ENCODE results near the gene CAMTA1.

GRCh38 chr1:7107109-7107830 is 322.0 kb downstream of the CAMTA1 start:
- TF ChIP-seq, protein P1, sequence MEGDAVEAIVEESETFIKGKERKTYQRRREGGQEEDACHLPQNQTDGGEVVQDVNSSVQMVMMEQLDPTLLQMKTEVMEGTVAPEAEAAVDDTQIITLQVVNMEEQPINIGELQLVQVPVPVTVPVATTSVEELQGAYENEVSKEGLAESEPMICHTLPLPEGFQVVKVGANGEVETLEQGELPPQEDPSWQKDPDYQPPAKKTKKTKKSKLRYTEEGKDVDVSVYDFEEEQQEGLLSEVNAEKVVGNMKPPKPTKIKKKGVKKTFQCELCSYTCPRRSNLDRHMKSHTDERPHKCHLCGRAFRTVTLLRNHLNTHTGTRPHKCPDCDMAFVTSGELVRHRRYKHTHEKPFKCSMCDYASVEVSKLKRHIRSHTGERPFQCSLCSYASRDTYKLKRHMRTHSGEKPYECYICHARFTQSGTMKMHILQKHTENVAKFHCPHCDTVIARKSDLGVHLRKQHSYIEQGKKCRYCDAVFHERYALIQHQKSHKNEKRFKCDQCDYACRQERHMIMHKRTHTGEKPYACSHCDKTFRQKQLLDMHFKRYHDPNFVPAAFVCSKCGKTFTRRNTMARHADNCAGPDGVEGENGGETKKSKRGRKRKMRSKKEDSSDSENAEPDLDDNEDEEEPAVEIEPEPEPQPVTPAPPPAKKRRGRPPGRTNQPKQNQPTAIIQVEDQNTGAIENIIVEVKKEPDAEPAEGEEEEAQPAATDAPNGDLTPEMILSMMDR (IDR thresholded peaks at IDR 0.05): no peak
- TF ChIP-seq POLR2AphosphoS5 (IDR thresholded peaks at IDR 0.05; ENCODE audit: low read depth, low read length): no peak
- TF ChIP-seq, protein P2, sequence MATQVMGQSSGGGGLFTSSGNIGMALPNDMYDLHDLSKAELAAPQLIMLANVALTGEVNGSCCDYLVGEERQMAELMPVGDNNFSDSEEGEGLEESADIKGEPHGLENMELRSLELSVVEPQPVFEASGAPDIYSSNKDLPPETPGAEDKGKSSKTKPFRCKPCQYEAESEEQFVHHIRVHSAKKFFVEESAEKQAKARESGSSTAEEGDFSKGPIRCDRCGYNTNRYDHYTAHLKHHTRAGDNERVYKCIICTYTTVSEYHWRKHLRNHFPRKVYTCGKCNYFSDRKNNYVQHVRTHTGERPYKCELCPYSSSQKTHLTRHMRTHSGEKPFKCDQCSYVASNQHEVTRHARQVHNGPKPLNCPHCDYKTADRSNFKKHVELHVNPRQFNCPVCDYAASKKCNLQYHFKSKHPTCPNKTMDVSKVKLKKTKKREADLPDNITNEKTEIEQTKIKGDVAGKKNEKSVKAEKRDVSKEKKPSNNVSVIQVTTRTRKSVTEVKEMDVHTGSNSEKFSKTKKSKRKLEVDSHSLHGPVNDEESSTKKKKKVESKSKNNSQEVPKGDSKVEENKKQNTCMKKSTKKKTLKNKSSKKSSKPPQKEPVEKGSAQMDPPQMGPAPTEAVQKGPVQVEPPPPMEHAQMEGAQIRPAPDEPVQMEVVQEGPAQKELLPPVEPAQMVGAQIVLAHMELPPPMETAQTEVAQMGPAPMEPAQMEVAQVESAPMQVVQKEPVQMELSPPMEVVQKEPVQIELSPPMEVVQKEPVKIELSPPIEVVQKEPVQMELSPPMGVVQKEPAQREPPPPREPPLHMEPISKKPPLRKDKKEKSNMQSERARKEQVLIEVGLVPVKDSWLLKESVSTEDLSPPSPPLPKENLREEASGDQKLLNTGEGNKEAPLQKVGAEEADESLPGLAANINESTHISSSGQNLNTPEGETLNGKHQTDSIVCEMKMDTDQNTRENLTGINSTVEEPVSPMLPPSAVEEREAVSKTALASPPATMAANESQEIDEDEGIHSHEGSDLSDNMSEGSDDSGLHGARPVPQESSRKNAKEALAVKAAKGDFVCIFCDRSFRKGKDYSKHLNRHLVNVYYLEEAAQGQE (IDR thresholded peaks at IDR 0.05; ENCODE audit: insufficient read depth in 1 of 2, low read depth in 2 of 2, low read length in 1 of 2): no peak
- TF ChIP-seq TCF7L2 (IDR thresholded peaks at IDR 0.05; ENCODE audit: low read depth, low read length): no peak
